Fibroblast of peridontal ligament (primary cell): ENCODE data around the gene TEC.
A peak's percentile ranks its signal among the peaks of the same experiment; 100 is the strongest.

Experiments
- DNase-seq: peaks from one replicate; pipeline ENCODE4 v3.0.0-alpha.2; 2010; ENCODE audit errors: extremely low read depth

TEC gene

GRCh38 chr4:48122756-48123155 lies 146.9 kb downstream of the TEC start:
- no peak for DNase-seq

GRCh38 chr4:48121180-48121579 lies 148.5 kb downstream of the TEC start:
- DNase-seq, result no peak

DNA sequence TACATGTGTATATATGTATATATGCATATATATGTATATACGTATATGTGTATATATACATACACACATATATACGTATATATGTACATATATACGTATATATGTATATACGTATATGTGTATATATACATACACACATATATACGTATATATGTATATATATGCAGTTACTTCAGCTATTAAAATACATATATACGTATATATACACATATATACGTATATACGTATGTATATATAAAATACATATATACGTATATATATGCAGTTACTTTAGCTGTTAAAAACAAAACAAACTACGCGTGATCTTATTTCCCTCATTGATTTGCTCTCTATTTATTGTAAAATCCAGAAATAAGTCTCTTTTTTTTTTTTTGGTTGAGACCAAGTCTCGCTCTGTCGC lies 149.5 kb downstream of the TEC start:
- DNase-seq, result no peak

DNA sequence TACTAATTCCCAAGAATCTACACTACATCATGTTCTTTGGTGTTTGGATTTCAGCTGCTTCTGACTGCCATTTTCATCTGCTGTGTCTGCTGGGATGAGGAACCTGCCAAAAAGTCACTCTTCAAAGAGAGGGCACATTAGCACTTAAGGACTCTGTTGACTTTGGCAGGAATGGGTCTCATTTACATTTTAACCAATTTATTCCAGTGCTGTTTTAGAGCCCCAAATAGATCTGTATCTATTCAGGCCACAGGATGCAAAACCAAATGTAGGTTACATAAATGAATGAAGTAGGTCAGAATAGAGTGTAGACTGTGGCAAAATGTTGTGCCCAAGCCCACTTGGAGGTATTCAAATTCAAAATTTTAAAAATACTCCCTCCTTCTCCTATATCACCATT lies 150.0 kb downstream of the TEC start:
- no peak for DNase-seq

DNA sequence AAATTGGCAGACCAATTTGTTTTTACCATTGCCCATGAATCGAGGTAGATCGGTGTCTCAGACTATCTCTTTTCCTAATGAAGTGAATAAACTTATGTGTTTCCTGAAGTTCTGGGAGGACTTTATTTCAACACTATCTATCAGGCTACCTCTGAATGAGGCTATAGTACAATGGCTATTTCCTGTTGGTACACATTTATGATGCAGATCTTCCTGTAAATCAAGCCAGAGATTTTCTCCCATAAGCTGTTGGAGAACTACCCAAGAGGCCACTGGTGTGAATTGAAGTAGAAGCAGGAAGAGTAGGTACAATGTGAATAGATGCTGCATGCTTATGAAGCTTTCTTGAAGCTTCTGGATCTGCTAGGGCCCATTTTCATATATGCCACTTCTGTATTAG lies 151.6 kb downstream of the TEC start:
- no peak for DNase-seq

DNA sequence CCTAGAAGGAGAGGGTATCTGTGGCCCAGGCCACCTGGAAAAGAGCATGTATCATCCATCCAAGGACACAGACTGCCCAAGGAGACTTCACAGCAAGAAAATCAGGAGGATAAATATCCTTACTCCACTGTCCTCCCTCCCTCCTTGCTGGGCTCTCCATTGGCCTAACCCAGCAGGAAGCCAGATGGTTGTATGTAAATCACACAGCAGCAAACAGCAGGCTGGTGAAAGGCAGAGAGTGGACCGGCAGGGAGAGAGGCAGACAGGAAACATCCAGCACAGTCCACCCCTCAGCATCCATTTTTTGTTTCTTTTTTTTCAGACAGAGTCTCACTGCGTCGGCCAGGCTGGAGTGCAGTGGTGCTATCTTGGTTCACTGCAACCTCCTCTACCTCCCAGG lies 153.1 kb downstream of the TEC start:
- DNase-seq, result no peak

DNA sequence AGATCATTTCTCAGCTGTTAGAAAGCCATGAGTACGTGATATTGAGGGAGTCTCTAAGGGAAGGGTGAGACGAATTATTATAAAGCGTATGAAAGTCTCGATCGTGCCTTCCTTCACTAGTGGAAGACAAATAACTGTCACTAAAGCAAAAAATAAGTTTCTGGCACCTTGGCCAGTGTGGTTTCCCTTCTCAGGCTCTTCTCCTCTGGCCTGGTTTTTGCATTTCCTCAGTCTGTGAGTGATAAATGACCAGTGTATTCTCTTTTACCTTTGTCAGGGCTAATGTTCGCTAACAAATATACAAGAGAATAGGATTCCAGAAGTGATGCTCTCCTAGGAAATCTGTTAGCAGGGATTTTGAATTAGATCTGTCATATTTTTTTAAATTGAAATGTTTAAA lies 155.2 kb downstream of the TEC start:
- no peak for DNase-seq

DNA sequence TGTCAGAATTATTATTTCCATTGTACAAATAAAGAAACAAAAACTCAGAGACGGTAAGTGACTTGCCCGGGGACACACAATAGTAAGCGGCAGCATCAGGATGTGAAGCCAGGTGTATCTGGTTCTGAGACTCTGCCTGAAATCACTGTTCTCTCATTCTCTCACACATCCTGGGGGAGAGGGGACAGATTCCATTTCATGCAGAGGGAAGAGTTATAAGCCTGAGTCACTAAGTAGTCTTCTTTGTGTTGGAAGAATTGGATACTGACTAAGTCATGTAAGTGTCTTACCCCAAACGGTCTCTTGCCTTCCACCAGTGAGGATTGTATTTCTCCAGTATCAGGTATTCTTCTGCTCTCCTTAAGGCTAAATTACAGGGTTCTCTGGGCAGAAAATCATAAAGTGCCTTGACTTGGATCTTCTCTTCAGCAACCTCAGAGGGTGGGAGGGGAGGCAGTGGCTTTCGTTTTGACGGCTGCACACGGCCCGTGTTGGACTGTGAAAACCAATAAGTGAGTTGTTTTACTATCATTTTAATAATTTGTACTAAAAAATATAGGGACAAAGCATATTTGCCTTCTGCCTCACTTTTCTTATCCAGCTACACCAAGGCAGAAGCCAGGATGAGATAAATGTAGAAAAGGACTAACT lies 157.5 kb downstream of the TEC start:
- DNase-seq, result peak; percentile 45

- peak; percentile 68 for DNase-seq
Measured at GRCh38 chr4:48110452-48110978, 159.1 kb downstream of the TEC start.

DNA sequence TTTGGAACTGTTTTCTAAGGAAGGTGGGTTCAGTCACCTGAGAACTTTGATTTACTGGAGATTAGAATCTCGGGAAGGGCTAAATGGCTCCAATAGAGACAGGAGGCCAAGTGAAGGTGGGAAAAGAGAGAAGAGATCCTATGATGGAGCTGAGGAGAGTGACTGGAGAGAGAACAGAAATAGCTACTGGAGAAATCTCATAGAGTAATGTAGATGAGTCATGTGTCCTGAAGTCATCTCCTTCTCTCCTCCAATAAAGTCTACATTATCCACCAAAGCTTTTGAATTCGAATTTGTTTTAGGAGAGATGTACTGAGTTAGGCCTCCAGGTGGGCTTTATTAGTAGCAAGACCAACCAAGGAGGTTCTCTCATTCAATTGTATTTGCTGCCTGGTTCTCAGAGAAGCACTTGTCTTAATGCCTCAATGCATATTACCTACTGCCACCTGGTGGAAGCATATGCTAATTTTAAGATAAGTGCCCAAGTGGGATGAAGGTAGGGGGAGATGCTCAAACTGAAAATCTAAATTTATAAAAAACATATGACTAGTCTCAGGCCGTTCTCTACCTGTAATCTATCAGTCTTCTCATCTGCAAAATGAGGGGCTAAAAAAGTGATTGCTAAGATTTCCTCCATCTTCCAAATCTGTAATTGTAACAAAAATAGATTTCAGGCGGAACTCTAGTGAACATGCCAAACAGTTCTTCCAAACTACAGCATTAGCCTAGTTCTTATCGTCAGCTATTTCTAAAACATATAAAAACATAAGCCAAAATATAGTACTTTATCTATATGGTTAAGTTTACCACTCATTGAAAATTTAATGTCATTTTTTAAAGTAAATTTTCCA lies 160.0 kb downstream of the TEC start:
- DNase-seq, result peak; percentile 51

DNA sequence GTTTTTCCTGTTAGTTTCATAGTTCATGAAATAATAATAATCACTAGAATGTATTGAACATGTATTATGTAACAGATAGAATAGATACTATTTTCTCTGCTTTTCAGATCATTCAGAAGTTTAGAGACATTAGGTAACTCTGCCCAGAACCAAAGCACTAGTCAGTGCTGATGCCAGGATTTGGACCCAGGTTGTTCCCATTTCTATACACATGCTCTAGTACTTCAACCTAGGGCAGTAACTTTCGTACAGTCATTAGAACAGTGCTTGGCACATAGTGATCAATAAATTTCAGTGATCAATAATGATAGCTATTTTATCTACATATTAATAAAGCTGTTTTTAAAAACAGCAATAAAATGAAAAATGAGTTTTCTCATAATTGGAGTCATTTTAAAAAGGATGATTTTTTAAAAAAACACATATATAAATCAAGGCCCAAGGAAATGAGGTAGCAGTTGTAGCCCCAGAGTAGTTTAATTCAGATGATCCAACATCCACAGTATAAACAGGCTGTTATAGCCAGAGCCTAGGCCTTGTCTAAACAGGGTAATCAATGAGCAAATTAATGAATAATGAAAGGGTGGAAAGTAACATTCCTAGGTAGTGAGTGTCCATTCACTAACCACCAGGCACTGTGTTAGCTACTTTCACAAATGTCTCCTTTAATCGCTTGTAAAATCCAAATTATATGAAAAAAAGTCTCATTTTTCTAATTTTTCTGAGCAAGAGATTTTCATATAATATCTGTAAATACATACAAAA lies 161.1 kb downstream of the TEC start:
- DNase-seq, result no peak

DNA sequence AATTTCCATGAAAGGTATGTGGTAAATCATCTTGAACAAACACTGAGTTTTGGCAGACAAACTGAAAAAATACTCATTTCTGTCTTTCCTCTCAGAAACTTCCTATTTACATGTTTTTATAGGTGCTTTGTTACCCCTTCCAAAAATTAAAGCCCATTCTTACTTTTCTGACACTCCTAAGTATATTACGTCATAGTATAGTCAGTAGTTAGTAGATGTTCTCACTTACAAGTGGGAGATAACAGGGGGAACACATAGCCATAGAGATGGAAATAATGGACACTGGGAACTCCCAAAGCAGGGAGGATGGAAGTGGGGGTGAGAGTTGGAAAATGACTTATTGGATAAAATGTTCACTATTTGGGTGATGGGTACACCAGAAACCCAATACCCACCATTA lies 164.4 kb downstream of the TEC start:
- no peak for DNase-seq

DNA sequence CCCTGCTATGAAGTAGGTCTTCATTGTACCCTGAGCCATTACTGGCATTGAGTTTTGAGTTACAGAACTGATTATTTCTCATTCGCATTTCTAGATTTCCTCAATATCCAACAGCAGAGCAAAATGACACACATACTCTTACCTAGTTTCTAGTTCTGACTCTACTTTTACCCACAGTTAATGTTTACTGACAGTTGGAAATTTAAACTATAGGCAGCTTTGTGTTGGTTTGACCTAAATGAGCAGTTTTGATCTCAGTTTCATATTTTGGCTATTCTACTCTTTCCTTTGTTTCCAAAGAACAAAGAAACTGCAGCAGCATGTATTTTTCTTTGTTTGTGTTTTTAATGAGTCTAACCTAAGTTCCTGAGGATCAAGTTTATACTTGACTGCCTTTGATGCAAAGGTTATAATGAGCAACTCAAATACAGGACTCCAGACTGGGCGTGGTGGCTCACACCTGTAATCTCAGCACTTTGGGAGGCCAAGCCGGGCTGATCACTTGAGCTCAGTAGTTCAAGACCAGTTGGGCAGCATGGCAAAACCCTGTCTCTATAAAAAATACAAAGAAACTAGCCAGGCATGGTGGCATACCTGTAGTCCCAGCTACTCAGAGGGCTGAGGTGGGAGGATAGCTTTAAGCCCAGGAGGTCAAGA lies 166.0 kb downstream of the TEC start:
- DNase-seq, result no peak

GRCh38 chr4:48102303-48102702 lies 167.3 kb downstream of the TEC start:
- DNase-seq, result no peak

GRCh38 chr4:48100256-48100655 lies 169.4 kb downstream of the TEC start:
- DNase-seq, result no peak

DNA sequence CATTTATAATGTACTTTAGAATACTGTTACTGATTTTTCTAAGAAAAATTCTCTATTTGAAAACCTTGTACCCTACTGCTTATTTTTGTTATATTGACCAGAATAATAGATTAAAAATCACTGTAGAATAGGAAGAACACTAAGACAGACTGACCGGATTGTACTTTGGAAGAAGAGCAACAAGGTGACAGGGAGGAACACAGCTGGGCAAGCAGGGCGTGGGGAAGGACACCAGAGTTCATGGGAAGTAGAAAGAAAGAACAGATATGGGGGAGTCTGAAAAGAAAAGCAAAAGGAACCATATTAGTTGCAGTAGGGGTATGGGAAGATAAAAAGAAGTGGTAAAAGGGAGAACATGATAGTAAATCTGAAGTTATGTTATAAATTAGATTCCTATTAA lies 174.2 kb downstream of the TEC start:
- no peak for DNase-seq

- no peak for DNase-seq
Measured at GRCh38 chr4:48093991-48094416, 175.6 kb downstream of the TEC start.

DNA sequence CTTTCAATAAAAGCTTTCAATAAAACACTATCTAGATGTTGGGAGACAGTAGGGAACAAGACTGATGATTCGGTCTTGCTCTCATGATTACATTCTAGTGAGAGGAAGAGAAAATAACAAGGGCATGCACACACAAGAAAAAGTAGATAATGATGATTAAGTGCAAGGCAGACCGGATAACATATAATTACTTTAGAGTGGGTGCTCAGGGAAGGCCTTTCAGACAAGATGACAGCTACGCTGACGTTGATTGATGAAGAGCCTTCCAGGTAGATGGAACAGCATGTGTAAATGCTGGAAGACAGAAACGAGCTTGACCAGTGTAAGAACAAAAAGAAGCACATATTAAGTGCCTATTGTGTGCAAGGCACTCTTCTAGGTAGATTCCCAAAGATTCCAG lies 179.0 kb downstream of the TEC start:
- DNase-seq, result no peak

DNA sequence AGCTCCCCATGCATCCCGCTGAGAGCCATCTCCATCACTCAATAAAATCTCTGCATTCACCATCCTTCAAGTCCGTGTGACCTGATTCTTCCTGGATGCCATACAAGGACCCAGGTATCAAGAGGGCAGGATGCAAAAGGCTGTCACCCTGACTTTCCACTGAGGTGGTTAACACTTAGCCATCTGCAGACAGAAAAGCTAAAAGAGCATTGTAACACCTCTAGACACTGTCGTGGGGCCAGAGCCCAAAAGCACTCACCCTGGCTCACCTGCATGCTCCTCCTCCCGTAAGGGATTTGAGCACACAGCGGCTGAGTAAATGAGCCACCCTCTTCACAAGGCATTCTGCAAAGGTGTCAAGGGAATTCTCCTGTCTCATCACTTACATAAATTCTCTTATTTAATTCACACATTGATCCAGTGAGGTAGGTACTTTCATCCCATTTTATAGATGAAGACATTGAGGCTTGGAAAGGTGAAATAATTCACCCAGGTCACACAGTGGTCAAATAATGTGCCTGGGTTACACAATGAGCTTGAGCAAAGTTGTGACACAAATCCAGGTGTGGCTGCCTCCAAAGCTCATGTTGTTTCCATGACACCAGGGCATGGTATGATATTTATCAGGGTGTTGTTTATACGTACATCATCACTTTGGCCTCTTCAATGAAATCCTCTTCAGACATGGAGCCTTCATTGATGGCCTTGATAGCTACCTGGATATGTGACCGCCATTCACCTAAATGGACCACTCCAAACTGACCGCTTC lies 183.6 kb downstream of the TEC start:
- no peak for DNase-seq
